IMR-90 (cell line): Measurements from ENCODE around the gene PPM1H.

Experiments
- CEBPB ChIP-seq: IDR thresholded peaks from 2 replicates; pipeline ENCODE4 v1.6.1; 2012; ENCODE audit warnings: low read depth, low read length, improper control_type of control experiment
- FOS ChIP-seq: fragments of 150-350 bp; IDR thresholded peaks from 2 replicates; pipeline ENCODE4 v1.6.1; 2016; ENCODE audit warnings: low read depth, low read length
- POLR2A ChIP-seq: IDR thresholded peaks from 2 replicates; pipeline ENCODE4 v1.6.1; 2012; ENCODE audit warnings: mild to moderate bottlenecking, low read depth, low read length
- RCOR1 ChIP-seq: IDR thresholded peaks from 2 replicates; pipeline ENCODE4 v1.6.1; 2012; ENCODE audit warnings: mild to moderate bottlenecking, low read length, improper control_type of control experiment; ENCODE audit not compliant: insufficient replicate concordance
- RFX5 ChIP-seq: IDR thresholded peaks from 2 replicates; pipeline ENCODE4 v1.8.0; 2012; ENCODE audit warnings: low read depth, mild to moderate bottlenecking, low read length, moderate library complexity
- SMC3 ChIP-seq: fragments of 150-350 bp; IDR thresholded peaks from 2 replicates; pipeline ENCODE4 v1.6.1; 2016; ENCODE audit warnings: low read depth, mild to moderate bottlenecking, antibody characterized with exemption, low read length, moderate library complexity
- TF ChIP-seq, protein P1 (sequence below): conservative IDR thresholded peaks from 2 replicates; pipeline ENCODE4 v1.5.1; 2012; ENCODE audit warnings: mild to moderate bottlenecking, low read depth, low read length, improper control_type of control experiment
- TF ChIP-seq, protein P2 (sequence below): fragments of 150-350 bp; IDR thresholded peaks from 2 replicates; pipeline ENCODE4 v1.6.1; 2016; ENCODE audit warnings: low read depth, mild to moderate bottlenecking, low read length, moderate library complexity, borderline replicate concordance

DNA sequence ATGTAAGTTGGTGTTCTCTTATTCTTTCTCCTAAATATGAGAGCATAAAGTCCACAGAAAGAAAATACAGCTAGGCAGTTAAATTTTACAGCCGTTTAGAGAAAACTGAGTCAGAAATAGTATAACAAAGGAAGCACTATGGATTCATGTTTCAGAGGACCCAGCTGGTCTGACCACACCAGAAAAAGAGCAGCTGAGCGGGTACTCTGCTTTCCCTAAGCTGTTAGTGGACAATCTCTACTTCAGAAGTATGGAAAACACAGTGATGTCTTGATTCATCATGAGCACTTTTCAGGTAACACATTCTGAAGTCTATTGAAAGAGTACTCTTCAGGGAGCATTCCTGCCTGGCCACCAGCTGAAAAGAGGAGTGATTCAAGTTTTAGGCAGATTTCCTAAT, 12.4 kb downstream of the PPM1H start:
- TF ChIP-seq, protein P1, sequence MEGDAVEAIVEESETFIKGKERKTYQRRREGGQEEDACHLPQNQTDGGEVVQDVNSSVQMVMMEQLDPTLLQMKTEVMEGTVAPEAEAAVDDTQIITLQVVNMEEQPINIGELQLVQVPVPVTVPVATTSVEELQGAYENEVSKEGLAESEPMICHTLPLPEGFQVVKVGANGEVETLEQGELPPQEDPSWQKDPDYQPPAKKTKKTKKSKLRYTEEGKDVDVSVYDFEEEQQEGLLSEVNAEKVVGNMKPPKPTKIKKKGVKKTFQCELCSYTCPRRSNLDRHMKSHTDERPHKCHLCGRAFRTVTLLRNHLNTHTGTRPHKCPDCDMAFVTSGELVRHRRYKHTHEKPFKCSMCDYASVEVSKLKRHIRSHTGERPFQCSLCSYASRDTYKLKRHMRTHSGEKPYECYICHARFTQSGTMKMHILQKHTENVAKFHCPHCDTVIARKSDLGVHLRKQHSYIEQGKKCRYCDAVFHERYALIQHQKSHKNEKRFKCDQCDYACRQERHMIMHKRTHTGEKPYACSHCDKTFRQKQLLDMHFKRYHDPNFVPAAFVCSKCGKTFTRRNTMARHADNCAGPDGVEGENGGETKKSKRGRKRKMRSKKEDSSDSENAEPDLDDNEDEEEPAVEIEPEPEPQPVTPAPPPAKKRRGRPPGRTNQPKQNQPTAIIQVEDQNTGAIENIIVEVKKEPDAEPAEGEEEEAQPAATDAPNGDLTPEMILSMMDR, result no peak
- TF ChIP-seq SMC3, result no peak
- no peak for TF ChIP-seq CEBPB
- no peak for TF ChIP-seq POLR2A
- TF ChIP-seq RCOR1, result no peak
- no peak for TF ChIP-seq RFX5
- no peak for TF ChIP-seq FOS
- TF ChIP-seq, protein P2, sequence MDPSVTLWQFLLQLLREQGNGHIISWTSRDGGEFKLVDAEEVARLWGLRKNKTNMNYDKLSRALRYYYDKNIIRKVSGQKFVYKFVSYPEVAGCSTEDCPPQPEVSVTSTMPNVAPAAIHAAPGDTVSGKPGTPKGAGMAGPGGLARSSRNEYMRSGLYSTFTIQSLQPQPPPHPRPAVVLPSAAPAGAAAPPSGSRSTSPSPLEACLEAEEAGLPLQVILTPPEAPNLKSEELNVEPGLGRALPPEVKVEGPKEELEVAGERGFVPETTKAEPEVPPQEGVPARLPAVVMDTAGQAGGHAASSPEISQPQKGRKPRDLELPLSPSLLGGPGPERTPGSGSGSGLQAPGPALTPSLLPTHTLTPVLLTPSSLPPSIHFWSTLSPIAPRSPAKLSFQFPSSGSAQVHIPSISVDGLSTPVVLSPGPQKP, result no peak
